ENCODE measurements around the gene CARMIL3.
"Not testable (repeated sequence)": the region's sequence is repeated elsewhere in the genome, so short reads cannot be mapped to it uniquely, and the experiment has no call there.

The CARMIL3 gene

GRCh38 chr14:24051789-24052655, at the start of gene CARMIL3:
CARMIL3 (plus strand) TSS chr14:24052009; CDS start chr14:24052154, 145 bp downstream.
- peak; percentile 68 for DNase-seq

GRCh38 chr14:24006471-24006816, 45.4 kb upstream of the CARMIL3 start:
- not testable (repeated sequence) for DNase-seq

- DNase-seq = peak; percentile 78
These were observed 44.8 kb upstream of the CARMIL3 start for GRCh38 chr14:24006817-24007652.

GRCh38 chr14:24011051-24011450, 40.8 kb upstream of the CARMIL3 start:
- no peak for DNase-seq

GRCh38 chr14:24012726-24013273, 39.0 kb upstream of the CARMIL3 start:
- not testable (repeated sequence) for DNase-seq

GRCh38 chr14:24013654-24014514, 37.9 kb upstream of the CARMIL3 start:
- DNase-seq = peak; percentile 38

GRCh38 chr14:24015745-24016144, 36.1 kb upstream of the CARMIL3 start:
- not testable (repeated sequence) for DNase-seq

- DNase-seq = not testable (repeated sequence)
These were observed 32.8 kb upstream of the CARMIL3 start for GRCh38 chr14:24018978-24019377.

GRCh38 chr14:24019944-24020343, 31.9 kb upstream of the CARMIL3 start:
- DNase-seq = not testable (repeated sequence)

GRCh38 chr14:24020520-24020919, 31.3 kb upstream of the CARMIL3 start:
- DNase-seq = not testable (repeated sequence)

GRCh38 chr14:24024939-24025418, 26.8 kb upstream of the CARMIL3 start:
- DNase-seq = not testable (repeated sequence)

GRCh38 chr14:24029687-24030086, 22.1 kb upstream of the CARMIL3 start:
- DNase-seq = not testable (repeated sequence)

GRCh38 chr14:24031331-24031730, 20.5 kb upstream of the CARMIL3 start:
- DNase-seq = not testable (repeated sequence)

- no peak for DNase-seq
These were observed 18.9 kb upstream of the CARMIL3 start for GRCh38 chr14:24032727-24033418.

GRCh38 chr14:24035769-24036168, 16.0 kb upstream of the CARMIL3 start:
- DNase-seq = not testable (repeated sequence)

GRCh38 chr14:24036169-24036962, 15.4 kb upstream of the CARMIL3 start:
- DNase-seq = peak; percentile 70

GRCh38 chr14:24036963-24037657, 14.7 kb upstream of the CARMIL3 start:
- not testable (repeated sequence) for DNase-seq

GRCh38 chr14:24037658-24038037, 14.2 kb upstream of the CARMIL3 start:
- no peak for DNase-seq

GRCh38 chr14:24038686-24039085, 13.1 kb upstream of the CARMIL3 start:
- DNase-seq = no peak

GRCh38 chr14:24040692-24041091, 11.1 kb upstream of the CARMIL3 start:
- no peak for DNase-seq
